ENCODE results near the gene TRAPPC11. TPM values are rescaled to one million over a fixed set of nuclear protein-coding genes. Genes with fewer than 3 reads are reported as not detected.

TRAPPC11 gene
- total RNA-seq, 1 experiment from 2014 or later: 32.2 TPM

DNA sequence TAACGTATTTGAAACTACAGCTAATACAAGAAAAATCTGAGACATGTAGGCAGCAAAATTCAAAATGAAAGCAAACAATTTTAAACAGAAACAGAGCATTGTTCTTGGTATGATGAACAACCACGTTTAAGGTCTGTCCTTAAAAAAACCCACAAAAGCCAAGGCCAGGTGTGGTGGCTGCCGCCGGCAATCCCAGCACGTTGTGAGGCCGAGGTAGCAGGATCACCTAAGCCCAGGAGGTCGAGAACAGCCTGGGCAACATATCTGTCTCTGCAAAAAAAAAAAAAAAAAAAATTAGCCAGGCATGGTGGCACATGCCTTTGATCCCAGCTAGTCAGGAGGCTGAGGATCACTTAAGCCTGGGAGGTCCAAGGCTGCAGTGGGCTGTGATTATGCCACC, 13.8 kb upstream of the TRAPPC11 start:
- H2BK20ac ChIP-seq (ENCODE audit: low read depth, low read length, poor library complexity, severe bottlenecking): no peak overlapping the region
- no peak overlapping the region for H4K91ac ChIP-seq (ENCODE audit: insufficient read length, low read depth, low read length)
- H3K23ac ChIP-seq (ENCODE audit: insufficient read length, low read depth, low read length): no peak overlapping the region
- no peak overlapping the region for H3K4me2 ChIP-seq (ENCODE audit: insufficient read depth, insufficient read length, low read length)
- H3K9ac ChIP-seq (ENCODE audit: extremely low read depth, insufficient read length, low read length): no peak overlapping the region
- no peaks in the 10 kb centered on the region for H3K79me1 ChIP-seq (ENCODE audit: insufficient read depth, low read depth, low read length, poor library complexity, severe bottlenecking)
- no peak overlapping the region for H3K4me3 Mint-ChIP-seq
- no peaks in the 10 kb centered on the region for H3K27me3 Mint-ChIP-seq (ENCODE audit: low read depth)
- WGBS (ENCODE audit: extremely low coverage, insufficient read length, low lambda C conversion rate): no CpG with 5 or more reads among the region's 7 CpGs
- no peak overlapping the region for H2AK5ac ChIP-seq (ENCODE audit: insufficient read length, low read length)
- H3K9me3 Mint-ChIP-seq: no peaks in the 10 kb centered on the region
- H2BK15ac ChIP-seq (ENCODE audit: low read depth, low read length): no peak overlapping the region
- no peaks in the 10 kb centered on the region for H3K4me1 Mint-ChIP-seq
- H3K14ac ChIP-seq (ENCODE audit: insufficient read depth, low read length): no peak overlapping the region
- H3T11ph ChIP-seq (ENCODE audit: low read length): no peak overlapping the region
- H3K27ac ChIP-seq (ENCODE audit: insufficient read length, low read depth, low read length): no peak overlapping the region
- TF ChIP-seq, protein P1, sequence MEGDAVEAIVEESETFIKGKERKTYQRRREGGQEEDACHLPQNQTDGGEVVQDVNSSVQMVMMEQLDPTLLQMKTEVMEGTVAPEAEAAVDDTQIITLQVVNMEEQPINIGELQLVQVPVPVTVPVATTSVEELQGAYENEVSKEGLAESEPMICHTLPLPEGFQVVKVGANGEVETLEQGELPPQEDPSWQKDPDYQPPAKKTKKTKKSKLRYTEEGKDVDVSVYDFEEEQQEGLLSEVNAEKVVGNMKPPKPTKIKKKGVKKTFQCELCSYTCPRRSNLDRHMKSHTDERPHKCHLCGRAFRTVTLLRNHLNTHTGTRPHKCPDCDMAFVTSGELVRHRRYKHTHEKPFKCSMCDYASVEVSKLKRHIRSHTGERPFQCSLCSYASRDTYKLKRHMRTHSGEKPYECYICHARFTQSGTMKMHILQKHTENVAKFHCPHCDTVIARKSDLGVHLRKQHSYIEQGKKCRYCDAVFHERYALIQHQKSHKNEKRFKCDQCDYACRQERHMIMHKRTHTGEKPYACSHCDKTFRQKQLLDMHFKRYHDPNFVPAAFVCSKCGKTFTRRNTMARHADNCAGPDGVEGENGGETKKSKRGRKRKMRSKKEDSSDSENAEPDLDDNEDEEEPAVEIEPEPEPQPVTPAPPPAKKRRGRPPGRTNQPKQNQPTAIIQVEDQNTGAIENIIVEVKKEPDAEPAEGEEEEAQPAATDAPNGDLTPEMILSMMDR (conservative IDR thresholded peaks at IDR 0.05): no peak
- H2BK120ac ChIP-seq (ENCODE audit: low read depth, low read length, poor library complexity, severe bottlenecking): no peak overlapping the region
- H3K4ac ChIP-seq (ENCODE audit: low read depth, low read length): no peak overlapping the region
- no peak overlapping the region for H4K5ac ChIP-seq (ENCODE audit: insufficient read length, low read depth, low read length)
- peaks cover 8 to 57% (median 40%) of the 10 kb centered on the region in 3 experiments; a peak in 6 of 7 replicates for H3K36me3 Mint-ChIP-seq (ENCODE audit: insufficient read depth in 1 of 3, low read depth in 3 of 3)
- no peaks in the 10 kb centered on the region for H3K9me3 ChIP-seq (ENCODE audit: control insufficient read depth, low read depth, low read length)
- no peaks in the 10 kb centered on the region for H3K79me2 ChIP-seq (ENCODE audit: insufficient read depth, low read length)
- no peaks in the 10 kb centered on the region for H3K4me1 ChIP-seq (ENCODE audit: insufficient read depth, low read length)
- no peak overlapping the region for H2BK5ac ChIP-seq (ENCODE audit: insufficient read length, low read length)
- H2AFZ ChIP-seq (ENCODE audit: low read length): no peak overlapping the region
- no peak overlapping the region for H3K56ac ChIP-seq (ENCODE audit: insufficient read length, low read depth, low read length)
- no peak overlapping the region for H4K8ac ChIP-seq (replicated peaks; ENCODE audit: insufficient read length, low read depth, low read length)
- H3K23me2 ChIP-seq (ENCODE audit: insufficient read length, low read depth, low read length, poor library complexity, severe bottlenecking): no peaks in the 10 kb centered on the region
- H3K18ac ChIP-seq (ENCODE audit: insufficient read length, low read depth, low read length): no peak overlapping the region
- H4K20me1 ChIP-seq (ENCODE audit: control insufficient read depth, insufficient read depth, insufficient read length): no peaks in the 10 kb centered on the region
- no peak for DNase-seq
- no peak overlapping the region for H2BK12ac ChIP-seq (ENCODE audit: insufficient read length, low read depth, low read length)
- H3K27me3 ChIP-seq (ENCODE audit: insufficient read depth, low read length): no peaks in the 10 kb centered on the region
- H3K27ac Mint-ChIP-seq: no peak overlapping the region

Data from H9 (cell line).